Naive thymus-derived CD4-positive, alpha-beta T cell (primary cell): ENCODE results near the gene FLYWCH2. TPM values are rescaled to one million over a fixed set of nuclear protein-coding genes. Genes with fewer than 3 reads are reported as not detected.
A peak's percentile ranks its signal among the peaks of the same experiment; 100 is the strongest.

Source experiments
- ATAC-seq: fragments of 150-1000 bp; cut with Tn5 transposase; 2 replicates; pipeline ENCODE4 v1.10.0; 2021; ENCODE audit warnings: mild to moderate bottlenecking, moderate library complexity
- CTCF ChIA-PET: fragments of 350-600 bp; sonication (Branson Sonifier 250); formaldehyde crosslinking; loops from one replicate; lab custom pipeline; 2021; ENCODE audit warnings: antibody characterized with exemption; lab: Charles Lee
- POLR2A ChIA-PET: fragments of 350-600 bp; sonication (Branson Sonifier 250); formaldehyde crosslinking; loops from one replicate; lab custom pipeline; 2021; ENCODE audit warnings: antibody characterized with exemption, inconsistent platforms; lab: Charles Lee
- DNase-seq, 9 donors: peaks; one replicate each; pipeline versions ENCODE4 v3.0.0 to v3.0.0-alpha.2; 2020 to 2022; ENCODE audit warnings: mixed read lengths in 1 of 9
- H3K27ac ChIP-seq: one replicate; pipeline ENCODE4 v1.7.0; 2013; ENCODE audit warnings: mild to moderate bottlenecking, low read depth, low read length, moderate library complexity
- H3K27me3 ChIP-seq, 2 donors: one replicate each; pipeline ENCODE4 v1.7.0; 2013; ENCODE audit warnings: low read length in 2 of 2, mild to moderate bottlenecking in 2 of 2, moderate library complexity in 2 of 2; ENCODE audit not compliant: control insufficient read depth in 2 of 2, insufficient read depth in 2 of 2
- H3K36me3 ChIP-seq, 3 experiments: 1 replicate in 2 of 3; 2 replicates in 1 of 3; pipeline ENCODE4 v1.7.0; 2013; ENCODE audit warnings: low read length in 3 of 3, mild to moderate bottlenecking in 3 of 3, moderate library complexity in 1 of 3; ENCODE audit not compliant: insufficient read depth in 3 of 3, control insufficient read depth in 2 of 3
- H3K4me1 ChIP-seq, 2 donors: one replicate each; pipeline ENCODE4 v1.7.0; 2013; ENCODE audit warnings: low read length in 2 of 2, mild to moderate bottlenecking in 2 of 2, moderate library complexity in 1 of 2; ENCODE audit not compliant: control insufficient read depth in 2 of 2, insufficient read depth in 2 of 2
- H3K4me3 ChIP-seq: 2 replicates; pipeline ENCODE4 v1.7.0; 2013; ENCODE audit warnings: mild to moderate bottlenecking, low read length
- H3K9me3 ChIP-seq, 3 experiments: 1 replicate in 2 of 3; 2 replicates in 1 of 3; pipeline ENCODE4 v1.7.0; 2013; ENCODE audit warnings: low read length in 3 of 3; ENCODE audit not compliant: control insufficient read depth in 2 of 3
- H3K27ac Mint-ChIP-seq, 9 donors: one replicate each; pipeline ENCODE4 v1.8.0; 2020 to 2022; ENCODE audit warnings: mixed read lengths in 9 of 9, mild to moderate bottlenecking in 8 of 9, moderate library complexity in 5 of 9, inconsistent platforms in 2 of 9
- H3K27me3 Mint-ChIP-seq, 5 donors: one replicate each; pipeline ENCODE4 v1.8.0; 2021 to 2022; ENCODE audit warnings: mixed read lengths in 5 of 5, mild to moderate bottlenecking in 1 of 5
- H3K36me3 Mint-ChIP-seq, 5 donors: one replicate each; pipeline ENCODE4 v1.8.0; 2020 to 2022; ENCODE audit warnings: mixed read lengths in 5 of 5, mild to moderate bottlenecking in 3 of 5, inconsistent platforms in 1 of 5
- H3K4me1 Mint-ChIP-seq, 7 donors: one replicate each; pipeline ENCODE4 v1.8.0; 2020 to 2022; ENCODE audit warnings: mixed read lengths in 7 of 7, mild to moderate bottlenecking in 3 of 7, inconsistent platforms in 1 of 7
- H3K4me3 Mint-ChIP-seq, 10 donors: one replicate each; pipeline ENCODE4 v1.8.0; 2020 to 2022; ENCODE audit warnings: mild to moderate bottlenecking in 10 of 10, mixed read lengths in 10 of 10, moderate library complexity in 6 of 10, inconsistent platforms in 2 of 10
- H3K9me3 Mint-ChIP-seq, 11 donors: one replicate each; pipeline ENCODE4 v1.8.0; 2020 to 2022; ENCODE audit warnings: mixed read lengths in 11 of 11, mild to moderate bottlenecking in 4 of 11, inconsistent platforms in 1 of 11, moderate library complexity in 1 of 11
- intact Hi-C, 2 donors: fragments of 100-400 bp; cut with micrococcal nuclease; formaldehyde crosslinking; loops; one replicate each; pipeline ENCODE4 v1.15.1; 2023
- polyA plus RNA-seq, 2 donors: library from polyadenylated mRNA; unstranded; fragments of 300-500 nt; fragmentation: Illumina TruSeq; gene quantifications; one replicate each; pipeline ENCODE4 v1.2.3, GENCODE V29; 2021
- total RNA-seq, 6 experiments: library from RNA in 5 of 6; stranded (reverse) in 5 of 6; gene quantifications; 1 replicate in 5 of 6; 2 replicates in 1 of 6; pipeline ENCODE4 v1.2.3 and lab custom pipeline; 2021 to 2026

FLYWCH2 gene
- total and polyA plus RNA-seq, 7 experiments from 2014 or later, result 13.6 to 30.4 (median 24.8) TPM

DNA sequence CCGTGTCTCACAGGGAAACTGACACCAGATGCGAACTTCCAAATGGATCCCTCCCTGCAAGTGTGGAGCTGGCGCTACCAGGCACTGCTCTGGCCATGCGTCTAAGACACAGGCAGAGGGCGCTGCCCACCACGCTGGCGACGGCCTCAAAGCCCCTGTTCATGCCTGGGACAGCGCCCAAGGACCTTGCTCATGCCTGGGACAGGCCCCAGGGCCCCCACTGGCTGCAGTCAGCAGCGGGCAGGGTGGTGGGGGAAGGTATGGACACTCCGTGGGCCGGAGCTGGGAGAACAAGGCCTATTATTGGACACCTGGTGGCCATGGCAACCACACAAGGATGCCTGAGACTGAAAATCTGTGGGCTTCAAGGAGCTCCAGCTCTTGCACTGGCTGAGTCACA is 44.1 kb upstream of the FLYWCH2 start:
- peak overlapping the region in 1 of 10 donors; percentile 14 for H3K4me3 Mint-ChIP-seq
- peaks cover 13 to 45% (median 24%) of the 10 kb centered on the region in 7 donors for H3K4me1 Mint-ChIP-seq
- POLR2A ChIA-PET, result no interaction called here
- DNase-seq (peak; percentile 33 to 57 (median 48)), ATAC-seq (peak; percentile 79)
- peaks cover 0 to 2% (median 0%) of the 10 kb centered on the region in 11 donors for H3K9me3 Mint-ChIP-seq
- Histone ChIP-seq H3K27me3 (no peaks in the 10 kb centered on the region), H3K36me3 (no peaks in the 10 kb centered on the region), H3K4me1 (peaks cover 30 to 33% of the 10 kb centered on the region in 2 donors), H3K4me3 (no peak overlapping the region), H3K9me3 (no peaks in the 10 kb centered on the region), H3K27ac (no peak overlapping the region)
- peak overlapping the region in 7 of 9 donors; percentile 18 to 66 (median 47) for H3K27ac Mint-ChIP-seq
- intact Hi-C loops, result loop anchor here (1.0 to 2.0 kb wide), 3 partner anchors 29 to 88 kb away; no protein-coding TSS in a partner anchor
- CTCF ChIA-PET, result interaction anchor here (0.6 to 2.7 kb wide), 7 partner anchors 9 to 959 kb away, joined by 3 to 16 read pairs (median 4); no protein-coding TSS in a partner anchor
- H3K27me3 Mint-ChIP-seq, result peaks cover 0 to 6% (median 0%) of the 10 kb centered on the region in 5 donors
- H3K36me3 Mint-ChIP-seq, result no peaks in the 10 kb centered on the region

DNA sequence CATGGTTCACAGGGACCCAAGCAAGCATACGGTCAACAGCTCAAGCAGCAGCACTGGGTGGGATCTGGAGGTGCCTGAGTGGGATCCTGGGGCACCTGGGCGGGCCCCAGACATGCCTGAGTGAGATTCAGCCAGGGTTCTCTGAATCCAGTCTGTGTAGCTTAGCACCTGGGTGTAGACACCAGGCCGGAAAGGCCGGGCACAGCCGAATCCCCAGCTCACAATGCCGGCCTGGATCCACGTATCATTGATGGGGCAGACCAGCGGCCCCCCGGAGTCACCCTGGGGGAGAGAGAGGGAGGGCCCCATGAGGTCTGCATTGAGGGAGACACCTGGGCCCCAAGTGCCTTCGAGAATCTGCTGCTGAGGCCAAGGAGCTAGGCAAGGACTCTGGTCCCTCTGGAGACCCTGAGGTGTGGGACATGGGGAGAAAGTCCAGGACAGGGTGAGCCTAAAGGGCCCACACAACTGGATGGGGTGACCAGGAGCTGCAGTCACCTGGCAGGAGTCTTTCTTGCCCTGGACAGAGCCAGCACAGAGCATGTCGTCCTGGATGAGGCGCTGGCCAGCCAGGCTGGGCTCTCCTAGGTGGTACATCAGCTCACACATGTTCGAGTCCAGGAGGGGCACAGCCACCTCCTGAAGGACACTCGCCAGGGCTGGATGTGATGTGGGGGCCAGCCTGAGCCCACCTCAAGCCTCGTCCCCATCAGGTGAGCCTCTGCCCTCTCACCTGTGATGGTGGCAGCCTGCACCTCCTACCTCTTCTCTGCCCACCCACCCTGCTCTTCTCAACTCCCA is 43.2 kb upstream of the FLYWCH2 start:
- H3K27ac Mint-ChIP-seq, result peak overlapping the region in 6 of 9 donors; percentile 13 to 66 (median 48)
- no peaks in the 10 kb centered on the region for H3K36me3 Mint-ChIP-seq
- Histone ChIP-seq H3K9me3 (no peaks in the 10 kb centered on the region), H3K4me3 (no peak overlapping the region), H3K4me1 (peaks cover 30 to 33% of the 10 kb centered on the region in 2 donors), H3K27me3 (no peaks in the 10 kb centered on the region), H3K36me3 (no peaks in the 10 kb centered on the region), H3K27ac (no peak overlapping the region)
- POLR2A ChIA-PET, result no interaction called here
- intact Hi-C loops, result loop anchor here in 1 of 2 donors (1.0 to 2.0 kb wide), 3 partner anchors 28 to 87 kb away; no protein-coding TSS in a partner anchor
- H3K4me1 Mint-ChIP-seq, result peaks cover 13 to 46% (median 29%) of the 10 kb centered on the region in 7 donors
- CTCF ChIA-PET, result interaction anchor here (0.6 to 2.7 kb wide), 6 partner anchors 8 to 768 kb away, joined by 3 to 16 read pairs (median 4); no protein-coding TSS in a partner anchor
- no peaks in the 10 kb centered on the region for H3K9me3 Mint-ChIP-seq
- DNase-seq (no peak), ATAC-seq (no peak)
- H3K27me3 Mint-ChIP-seq, result peaks cover 0 to 6% (median 0%) of the 10 kb centered on the region in 5 donors
- peak overlapping the region in 1 of 10 donors; percentile 33 for H3K4me3 Mint-ChIP-seq

DNA sequence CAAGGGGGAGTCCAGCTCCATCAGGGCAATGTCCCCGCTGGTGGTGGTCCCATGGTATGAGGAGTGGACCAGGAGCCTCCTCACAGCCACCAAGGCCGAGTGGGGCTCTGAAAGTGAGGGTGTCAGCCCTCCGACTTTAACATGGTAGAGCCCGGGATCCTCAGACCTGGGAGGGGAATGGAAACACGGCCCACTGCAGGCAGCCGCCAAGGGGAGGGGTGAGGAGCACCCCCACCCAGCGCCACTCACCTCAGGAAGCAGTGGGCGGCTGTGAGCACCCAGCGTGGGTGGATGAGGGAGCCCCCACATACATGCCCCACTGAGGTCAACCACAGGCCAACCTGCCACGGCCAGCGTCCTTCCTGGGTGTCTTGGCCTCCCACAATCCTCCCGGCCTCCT is 42.1 kb upstream of the FLYWCH2 start:
- Mint-ChIP-seq H3K4me1 (peaks cover 13 to 46% (median 29%) of the 10 kb centered on the region in 7 donors), H3K36me3 (no peaks in the 10 kb centered on the region), H3K27me3 (peaks cover 0 to 6% (median 0%) of the 10 kb centered on the region in 5 donors), H3K9me3 (no peaks in the 10 kb centered on the region), H3K27ac (peak overlapping the region in 2 of 9 donors; percentile 39 to 88), H3K4me3 (peak overlapping the region in 2 of 10 donors; percentile 14 to 25)
- ChIA-PET CTCF (interaction anchor here (0.5 kb wide), 1 partner anchor 76 kb away, joined by 3 read pairs; no protein-coding TSS in a partner anchor), POLR2A (no interaction called here)
- Histone ChIP-seq H3K27me3 (no peaks in the 10 kb centered on the region), H3K4me1 (peaks cover 30 to 37% of the 10 kb centered on the region in 2 donors), H3K4me3 (no peak overlapping the region), H3K36me3 (no peaks in the 10 kb centered on the region), H3K27ac (no peak overlapping the region), H3K9me3 (no peaks in the 10 kb centered on the region)
- ATAC-seq (no peak), DNase-seq (no peak)
- intact Hi-C loops, result no loop called here

DNA sequence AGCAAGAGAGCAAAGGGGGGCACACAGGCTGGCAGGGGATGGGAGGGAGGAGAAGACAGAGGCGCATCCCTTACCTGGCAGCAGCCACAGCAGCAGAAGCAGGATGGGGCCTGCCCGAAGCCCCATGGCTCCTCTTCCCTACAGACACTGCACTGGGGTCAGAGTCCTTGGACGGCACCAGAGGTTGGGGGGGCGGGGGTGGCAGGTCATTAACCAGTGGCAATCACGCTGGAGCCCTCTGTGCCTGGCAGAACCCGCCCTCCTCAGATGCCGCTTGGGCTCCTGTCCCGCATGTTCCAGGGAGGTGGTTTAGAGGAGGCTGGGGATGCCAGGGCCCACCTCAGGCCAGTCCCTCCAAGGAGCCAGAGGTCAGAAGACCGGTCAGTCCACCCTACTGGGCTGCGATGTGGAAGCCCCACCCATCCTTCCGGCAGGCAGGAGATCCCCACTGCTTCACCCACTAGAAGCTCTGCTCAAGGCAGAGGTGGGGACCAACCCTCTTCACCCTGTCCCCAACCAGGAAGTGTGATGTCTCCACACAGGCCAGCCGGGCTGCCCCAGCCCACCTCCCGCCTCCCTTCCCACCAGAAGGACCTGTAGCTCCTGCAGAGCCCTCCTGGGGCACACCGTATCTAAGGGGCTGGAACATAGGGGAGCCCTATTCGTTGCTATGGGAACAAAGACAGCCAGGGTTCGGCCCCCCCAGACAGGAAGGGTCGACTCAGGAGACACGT is 41.2 kb upstream of the FLYWCH2 start:
- peaks cover 0 to 5% (median 0%) of the 10 kb centered on the region in 5 donors for H3K27me3 Mint-ChIP-seq
- Histone ChIP-seq H3K36me3 (no peaks in the 10 kb centered on the region), H3K27me3 (no peaks in the 10 kb centered on the region), H3K27ac (peak overlapping the region; percentile 53), H3K4me1 (peaks cover 30 to 37% of the 10 kb centered on the region in 2 donors), H3K9me3 (no peaks in the 10 kb centered on the region), H3K4me3 (peak overlapping the region; percentile 51)
- intact Hi-C loops, result loop anchor here in 1 of 2 donors (1.0 kb wide), 1 partner anchor 27 kb away; no protein-coding TSS in a partner anchor
- H3K27ac Mint-ChIP-seq, result peak overlapping the region in 7 of 9 donors; percentile 38 to 92 (median 86)
- ATAC-seq (peak; percentile 45), DNase-seq (no peak)
- no peaks in the 10 kb centered on the region for H3K36me3 Mint-ChIP-seq
- ChIA-PET POLR2A (no interaction called here), CTCF (interaction anchor here (1.1 kb wide), 1 partner anchor 26 kb away, joined by 6 read pairs; no protein-coding TSS in a partner anchor)
- peaks cover 13 to 48% (median 29%) of the 10 kb centered on the region in 7 donors for H3K4me1 Mint-ChIP-seq
- peak overlapping the region in 8 of 10 donors; percentile 46 to 75 (median 54) for H3K4me3 Mint-ChIP-seq
- H3K9me3 Mint-ChIP-seq, result no peaks in the 10 kb centered on the region

DNA sequence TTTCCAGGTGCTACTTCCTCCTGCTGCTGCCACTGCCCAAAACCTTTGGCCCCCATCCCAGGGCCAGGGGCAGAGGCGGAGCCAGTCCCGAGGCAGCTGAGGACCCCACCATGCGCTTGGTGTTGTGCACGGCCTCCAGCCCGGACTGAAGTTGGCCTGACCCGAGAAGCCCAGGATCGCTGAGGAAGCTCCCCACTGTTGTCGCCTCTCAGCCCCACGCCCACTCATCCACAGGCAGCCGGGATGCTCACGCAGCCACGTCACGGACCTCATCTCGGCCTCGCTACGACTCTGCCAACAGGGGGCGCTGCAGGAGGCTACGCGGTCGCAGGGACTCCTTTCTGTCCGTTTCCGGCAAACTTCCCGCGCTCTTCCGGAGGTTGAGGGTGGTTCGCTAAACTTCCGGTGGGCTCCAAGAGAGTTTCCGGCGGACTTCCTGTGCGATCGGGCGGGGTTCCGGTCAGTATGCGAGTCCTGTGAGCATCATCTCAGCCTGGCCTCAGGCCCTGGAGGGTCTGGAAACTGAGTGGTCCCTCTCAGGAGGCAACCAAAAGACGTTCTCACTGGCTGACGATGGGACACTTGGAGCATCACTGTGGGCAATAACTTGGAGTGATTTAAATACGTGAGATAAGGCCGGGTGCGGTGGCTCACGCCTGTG is 40.5 kb upstream of the FLYWCH2 start:
- Histone ChIP-seq H3K4me3 (peak overlapping the region; percentile 51), H3K9me3 (no peaks in the 10 kb centered on the region), H3K27me3 (no peaks in the 10 kb centered on the region), H3K36me3 (no peaks in the 10 kb centered on the region), H3K4me1 (peaks cover 30 to 37% of the 10 kb centered on the region in 2 donors), H3K27ac (peak overlapping the region; percentile 53)
- DNase-seq, result peak; percentile 41 to 73 (median 56)
- peak; percentile 78 for ATAC-seq
- peak overlapping the region; percentile 75 to 95 (median 88) for H3K27ac Mint-ChIP-seq
- ChIA-PET POLR2A (interaction anchor here (0.7 kb wide), 1 partner anchor 66 kb away, joined by 3 read pairs; no protein-coding TSS in a partner anchor), CTCF (interaction anchor here (1.1 kb wide), 1 partner anchor 26 kb away, joined by 6 read pairs; no protein-coding TSS in a partner anchor)
- intact Hi-C loops, result loop anchor here in 1 of 2 donors (1.0 kb wide), 1 partner anchor 26 kb away; no protein-coding TSS in a partner anchor
- H3K27me3 Mint-ChIP-seq, result no peaks in the 10 kb centered on the region
- H3K4me3 Mint-ChIP-seq, result peak overlapping the region; percentile 46 to 75 (median 60)
- H3K9me3 Mint-ChIP-seq, result no peaks in the 10 kb centered on the region
- H3K4me1 Mint-ChIP-seq, result peaks cover 11 to 51% (median 30%) of the 10 kb centered on the region in 7 donors
- H3K36me3 Mint-ChIP-seq, result no peaks in the 10 kb centered on the region
